HG03064 (cell line): Measurements from ENCODE around the gene PRDM5.

Experiments used
- ATAC-seq: cut with Tn5 transposase; IDR thresholded peaks from one replicate; pipeline ENCODE4 v1.9.1; 2021; ENCODE audit warnings: low read depth; ENCODE audit not compliant: unreplicated experiment

PRDM5 gene

GRCh38 chr4:120922381-120923206 is at the start of gene PRDM5:
PRDM5 (minus strand) TSS chr4:120922726; CDS start chr4:120922608, 118 bp downstream.
- no peak for ATAC-seq

- no peak for ATAC-seq
Observed at GRCh38 chr4:120971884-120972283, 49.4 kb upstream of the PRDM5 start.

DNA sequence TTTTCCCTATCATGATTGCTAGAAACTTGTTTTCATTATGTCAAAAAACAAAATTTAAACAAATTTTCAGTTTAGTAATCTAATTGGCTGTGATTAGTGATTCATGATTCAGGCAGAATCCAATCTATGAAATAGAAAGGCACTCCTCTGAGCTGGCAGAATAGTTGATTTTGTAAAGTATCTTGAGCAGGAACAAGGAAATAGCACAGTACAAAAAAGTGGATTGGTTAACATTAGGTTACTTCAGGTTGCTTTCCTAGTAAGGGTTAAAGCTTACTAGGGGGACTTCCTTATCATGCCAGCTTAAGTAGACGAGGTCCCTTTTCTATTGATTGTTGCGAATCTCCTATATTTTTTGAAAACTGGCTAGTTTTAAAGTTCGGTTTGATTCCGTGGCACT is 43.4 kb upstream of the PRDM5 start:
- ATAC-seq = no peak

- ATAC-seq = no peak
Observed at GRCh38 chr4:120964596-120964995, 42.1 kb upstream of the PRDM5 start.

GRCh38 chr4:120963449-120963848 is 40.9 kb upstream of the PRDM5 start:
- ATAC-seq = no peak

DNA sequence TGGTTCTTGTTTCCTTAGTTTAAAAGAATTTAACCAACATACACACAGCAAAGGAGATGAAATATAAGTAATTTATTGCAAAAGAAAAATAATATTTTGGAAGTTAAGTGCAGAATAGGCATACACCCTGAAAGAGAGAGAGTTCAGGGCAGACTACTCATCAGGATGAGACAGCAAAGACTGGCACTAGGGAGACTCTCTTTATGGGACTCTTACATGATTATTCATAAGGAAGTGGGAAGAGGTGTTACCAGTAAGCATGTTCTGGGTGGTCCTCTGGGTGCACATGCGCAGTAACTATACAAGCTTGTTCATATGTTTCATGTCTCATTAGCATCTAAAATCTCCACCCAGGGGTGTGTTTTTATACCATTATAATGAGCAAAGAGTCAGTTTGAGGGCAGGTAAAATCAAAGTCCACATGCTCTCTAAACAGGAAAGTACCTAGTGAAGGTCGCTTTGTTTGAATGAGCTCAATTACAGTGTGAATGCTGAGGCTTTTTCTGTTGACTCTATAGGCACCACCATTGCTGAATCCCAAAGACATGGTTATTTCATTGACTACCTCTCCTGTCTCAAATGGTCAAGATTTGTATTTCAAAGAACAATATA is 38.2 kb upstream of the PRDM5 start:
- ATAC-seq = no peak

- no peak for ATAC-seq
Observed at GRCh38 chr4:120948382-120948781, 25.9 kb upstream of the PRDM5 start.

GRCh38 chr4:120942776-120943175 is 20.2 kb upstream of the PRDM5 start:
- ATAC-seq = no peak

DNA sequence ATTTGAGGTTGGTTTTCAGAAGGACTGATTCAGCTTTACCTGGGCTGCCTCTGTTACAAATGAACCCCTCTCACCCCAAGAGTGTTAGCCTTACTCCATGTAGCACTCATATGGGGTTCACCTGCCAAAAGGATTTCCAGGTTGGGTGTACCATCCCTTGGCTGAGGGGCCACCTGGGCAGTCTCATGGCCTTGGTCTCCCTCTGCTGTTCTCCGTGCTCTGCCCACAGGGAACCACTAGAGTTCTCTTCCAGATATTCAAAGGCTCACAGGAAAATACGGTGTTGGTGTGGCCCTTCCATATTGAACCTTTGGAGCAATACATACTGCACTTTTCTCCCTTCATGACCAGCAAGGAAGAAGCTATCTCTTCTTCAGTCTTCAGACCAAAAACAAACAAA is 18.0 kb upstream of the PRDM5 start:
- ATAC-seq = no peak

- no peak for ATAC-seq
Observed at GRCh38 chr4:120939693-120940092, 17.2 kb upstream of the PRDM5 start.

DNA sequence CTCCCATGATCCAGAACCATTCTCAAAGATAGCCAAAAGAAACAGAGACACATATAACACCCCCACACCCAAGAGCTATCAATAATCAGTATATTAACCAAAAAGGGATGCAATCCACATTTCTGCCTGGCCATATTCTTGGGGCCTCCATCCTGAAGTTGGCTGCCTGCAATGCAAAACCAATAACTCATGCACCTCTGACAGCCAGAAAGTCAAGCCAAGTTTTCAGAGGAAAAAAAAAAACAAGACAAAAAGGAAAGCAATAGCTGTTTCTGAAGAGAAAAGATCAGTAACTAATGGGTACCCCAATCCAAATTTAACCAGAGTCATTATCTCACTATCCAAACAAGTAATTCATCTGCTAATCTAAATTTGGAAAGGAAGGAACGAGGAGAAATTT is 7.3 kb upstream of the PRDM5 start:
- no peak for ATAC-seq

DNA sequence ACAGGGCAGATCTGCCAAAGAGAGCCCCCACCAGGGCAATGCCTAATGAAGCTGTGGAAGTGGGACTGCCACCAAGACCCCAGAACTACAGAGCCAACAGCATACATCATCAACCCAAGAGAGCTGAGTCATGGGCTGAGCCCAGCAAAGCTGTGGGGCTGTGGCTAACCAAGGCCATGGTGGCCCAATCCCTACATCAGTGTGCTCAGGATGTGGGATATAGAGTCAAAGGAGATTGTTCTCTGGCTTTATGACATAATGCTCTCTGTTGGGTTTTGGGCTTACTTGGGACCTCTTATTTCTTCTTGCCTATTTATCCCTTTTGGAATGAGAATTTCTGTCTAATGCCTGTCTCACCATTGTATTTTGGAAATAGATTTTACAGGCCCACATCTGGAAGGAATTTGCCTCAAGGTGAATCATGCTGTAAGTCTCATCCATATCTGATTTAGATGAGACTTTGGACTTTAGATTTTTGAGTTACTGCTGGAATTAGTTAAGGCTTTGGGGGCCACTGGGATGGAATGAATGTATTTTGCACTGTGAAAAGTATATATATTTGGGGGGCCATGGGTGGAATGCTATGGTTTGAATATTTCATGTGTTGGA is 5.4 kb upstream of the PRDM5 start:
- ATAC-seq = no peak

- no peak for ATAC-seq
Observed at GRCh38 chr4:120926358-120927025, 4.0 kb upstream of the PRDM5 start.

DNA sequence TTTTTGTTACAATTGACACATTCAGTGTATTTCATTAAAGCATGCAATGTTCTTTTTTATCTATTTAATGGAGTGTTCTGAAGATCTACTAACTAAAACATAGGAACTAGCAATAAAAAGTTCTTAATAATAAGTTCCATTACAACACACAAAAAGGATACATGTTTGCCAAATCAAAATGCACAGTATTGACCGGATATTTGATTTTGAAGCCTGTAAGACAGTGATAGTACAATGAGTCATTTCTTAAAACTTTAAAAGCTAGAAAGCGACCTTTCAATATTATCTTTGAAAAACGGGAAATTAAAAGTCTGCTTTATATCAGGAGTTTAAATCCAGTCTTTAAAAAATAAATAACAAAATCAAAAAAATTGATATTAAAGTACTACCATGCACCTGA is 2.4 kb upstream of the PRDM5 start:
- no peak for ATAC-seq

DNA sequence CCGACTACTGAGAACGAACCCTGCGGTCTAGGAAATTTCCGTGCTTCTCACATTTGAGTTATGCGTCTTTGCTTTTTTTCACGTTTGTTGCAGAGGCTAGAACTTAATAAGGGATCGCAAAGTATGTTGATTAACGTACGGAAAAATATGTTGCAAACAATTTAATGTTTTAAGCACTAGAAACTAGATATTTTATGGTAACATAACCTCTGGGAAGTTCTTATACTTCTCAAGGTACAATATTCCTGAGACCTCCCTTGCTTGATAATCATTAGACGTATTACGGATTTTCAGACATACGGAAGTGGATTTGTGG is 639 bp upstream of the PRDM5 start:
- no peak for ATAC-seq

DNA sequence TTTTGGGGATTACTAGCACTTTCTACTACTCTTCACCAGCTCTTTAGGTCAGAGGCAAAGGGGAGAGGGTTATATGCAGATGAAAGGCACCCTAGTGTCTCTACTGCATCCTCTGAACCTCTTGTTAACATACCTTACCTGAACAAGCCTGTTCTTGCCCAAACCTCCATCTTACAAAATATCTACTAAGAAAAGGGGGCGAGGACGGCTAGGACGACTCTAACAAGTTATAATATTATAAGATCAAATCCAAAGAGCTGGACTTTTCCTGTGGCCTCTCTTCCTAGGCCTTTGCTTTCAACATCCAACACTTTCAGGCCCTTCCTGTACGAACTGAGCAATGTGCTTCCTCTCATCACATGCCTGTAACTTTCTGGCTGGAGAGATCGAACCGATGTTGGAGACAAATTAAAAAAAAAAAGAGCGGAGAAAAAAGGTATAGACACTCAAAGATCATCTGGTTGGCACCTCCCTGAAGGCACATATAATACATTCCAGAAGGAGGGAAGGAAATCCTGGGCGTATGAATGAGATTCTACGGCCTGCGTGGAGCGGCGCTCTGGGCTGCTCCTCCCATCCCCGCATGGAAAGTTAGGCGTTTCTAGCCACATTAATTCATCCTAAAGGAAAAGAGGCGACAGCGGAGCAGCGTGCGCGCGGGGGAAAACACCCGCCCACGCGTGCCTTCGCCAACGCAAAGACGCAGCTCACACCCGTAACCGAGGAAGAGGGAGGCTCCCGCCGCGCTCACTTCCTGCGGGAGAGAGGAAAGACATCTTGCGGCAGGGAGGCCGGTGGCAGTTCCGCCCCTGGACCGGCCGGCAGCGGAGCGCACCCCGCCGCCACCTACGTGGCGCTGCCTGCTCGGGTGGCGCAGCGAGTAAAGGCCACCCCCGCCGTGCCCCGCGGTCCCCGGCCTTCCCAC is 808 bp downstream of the PRDM5 start:
- no peak for ATAC-seq

DNA sequence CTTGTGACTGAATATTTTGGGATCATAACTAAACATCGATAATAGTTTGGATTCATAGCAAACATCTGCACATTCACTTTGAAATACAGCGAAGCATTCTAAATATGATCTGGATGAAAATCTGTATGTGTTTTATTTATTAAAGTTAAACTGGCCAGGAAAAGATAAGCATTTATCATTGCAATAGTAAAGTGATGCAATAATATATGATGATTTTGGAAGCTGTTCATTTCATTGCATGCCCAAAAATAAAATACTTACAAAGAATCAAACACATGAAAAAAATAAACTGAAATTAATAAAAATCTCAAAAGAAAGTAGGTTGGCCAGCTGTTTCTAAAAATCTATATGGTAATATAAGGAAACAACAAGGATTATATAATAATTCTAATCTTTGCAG is 1.9 kb downstream of the PRDM5 start:
- ATAC-seq = no peak

GRCh38 chr4:120919358-120919757 is 3.2 kb downstream of the PRDM5 start:
- ATAC-seq = no peak

DNA sequence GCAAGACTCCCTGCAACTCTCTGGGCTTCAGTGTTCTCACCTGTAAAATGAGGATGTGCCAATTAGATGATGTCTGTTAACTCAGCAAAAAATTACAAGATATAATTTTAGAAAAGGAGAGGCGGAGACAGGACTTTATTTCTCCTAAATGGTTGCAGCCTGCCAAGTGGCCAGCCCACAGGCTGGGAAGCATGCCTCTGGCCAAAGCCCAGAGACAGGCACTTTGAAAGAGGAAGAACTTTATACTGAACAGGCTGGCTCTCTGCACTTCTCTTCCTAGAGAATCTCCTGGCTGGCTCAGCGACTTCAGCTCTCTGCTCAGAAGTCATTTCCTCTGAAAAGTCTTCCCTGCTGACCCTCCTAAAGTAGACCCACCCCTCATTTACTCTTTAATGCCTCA is 3.7 kb downstream of the PRDM5 start:
- ATAC-seq = no peak

DNA sequence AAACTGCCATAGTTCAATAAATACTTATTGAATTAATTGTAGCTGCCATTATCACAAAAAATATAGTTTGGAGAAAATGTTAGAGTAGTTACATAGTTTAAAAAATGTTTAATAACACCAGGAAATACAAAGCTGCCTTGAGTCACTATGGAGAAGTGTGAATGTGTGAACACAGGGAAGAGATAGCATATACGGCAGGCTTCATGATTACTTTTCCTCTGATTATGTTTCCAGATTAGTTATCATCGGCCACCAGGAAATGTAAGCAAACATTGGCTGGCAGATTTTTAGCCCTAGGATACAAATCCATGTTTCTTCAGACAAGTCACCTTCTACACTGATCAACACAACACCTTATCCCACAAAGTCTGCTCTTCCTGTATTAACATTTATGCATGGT is 4.4 kb downstream of the PRDM5 start:
- no peak for ATAC-seq
